NCI-H1092 treated with DMSO at 0.1 percent for 48 hours (cell line): ENCODE data around the gene ATE1.
A peak's percentile ranks its signal among the peaks of the same experiment; 100 is the strongest.

Experiments used
- DNase-seq: peaks from one replicate; lab custom pipeline; 2025; lab: John Stamatoyannopoulos, UW

Gene ATE1

GRCh38 chr10:121873236-121873635 lies 54.6 kb downstream of the ATE1 start:
- DNase-seq, result no peak

GRCh38 chr10:121870413-121870812 lies 57.4 kb downstream of the ATE1 start:
- no peak for DNase-seq

GRCh38 chr10:121865554-121865953 lies 62.3 kb downstream of the ATE1 start:
- DNase-seq, result no peak

- DNase-seq, result no peak
Observed at GRCh38 chr10:121864653-121865052, 63.2 kb downstream of the ATE1 start.

- no peak for DNase-seq
Observed at GRCh38 chr10:121864168-121864567, 63.7 kb downstream of the ATE1 start.

- no peak for DNase-seq
Observed at GRCh38 chr10:121862649-121863048, 65.2 kb downstream of the ATE1 start.

- DNase-seq, result no peak
Observed at GRCh38 chr10:121862042-121862441, 65.8 kb downstream of the ATE1 start.

- peak; percentile 38 for DNase-seq
Observed at GRCh38 chr10:121860810-121861209, 67.0 kb downstream of the ATE1 start.

- DNase-seq, result no peak
Observed at GRCh38 chr10:121854809-121855445, 72.9 kb downstream of the ATE1 start.

GRCh38 chr10:121853950-121854349 lies 73.9 kb downstream of the ATE1 start:
- no peak for DNase-seq

GRCh38 chr10:121851786-121852185 lies 76.0 kb downstream of the ATE1 start:
- no peak for DNase-seq

GRCh38 chr10:121848082-121848481 lies 79.7 kb downstream of the ATE1 start:
- no peak for DNase-seq

GRCh38 chr10:121846555-121846954 lies 81.3 kb downstream of the ATE1 start:
- DNase-seq, result no peak

GRCh38 chr10:121845044-121845784 lies 82.6 kb downstream of the ATE1 start:
- no peak for DNase-seq

- no peak for DNase-seq
Observed at GRCh38 chr10:121844537-121844936, 83.3 kb downstream of the ATE1 start.

GRCh38 chr10:121843379-121843778 lies 84.5 kb downstream of the ATE1 start:
- DNase-seq, result no peak

- no peak for DNase-seq
Observed at GRCh38 chr10:121841862-121842261, 86.0 kb downstream of the ATE1 start.

GRCh38 chr10:121838931-121839330 lies 88.9 kb downstream of the ATE1 start:
- no peak for DNase-seq

- DNase-seq, result no peak
Observed at GRCh38 chr10:121838149-121838548, 89.7 kb downstream of the ATE1 start.

GRCh38 chr10:121836171-121836570 lies 91.7 kb downstream of the ATE1 start:
- DNase-seq, result no peak

- no peak for DNase-seq
Observed at GRCh38 chr10:121835376-121835775, 92.5 kb downstream of the ATE1 start.

GRCh38 chr10:121834757-121835156 lies 93.1 kb downstream of the ATE1 start:
- no peak for DNase-seq

- no peak for DNase-seq
Observed at GRCh38 chr10:121833387-121833786, 94.4 kb downstream of the ATE1 start.

GRCh38 chr10:121832647-121833046 lies 95.2 kb downstream of the ATE1 start:
- DNase-seq, result no peak
